SK-N-SH (cell line): ENCODE results near the gene FAM118A. TPM values are rescaled to one million over a fixed set of nuclear protein-coding genes. Genes with fewer than 3 reads are reported as not detected.
"Not testable (repeated sequence)": the region's sequence is repeated elsewhere in the genome, so short reads cannot be mapped to it uniquely, and the experiment has no call there.

Experiments used
- CTCF ChIA-PET: fragments of 300-600, 350-600 bp; formaldehyde crosslinking; extraction: SDS; loops from one replicate; lab custom pipeline; 2021; lab: Yijun Ruan, JAX
- POLR2A ChIA-PET: fragments of 350-600 bp; sonication (Branson Sonifier 250); formaldehyde crosslinking; extraction: SDS; loops from one replicate; lab custom pipeline; 2020; ENCODE audit warnings: antibody characterized with exemption, inconsistent platforms; lab: Yijun Ruan, JAX
- DNase-seq: peaks from one replicate; pipeline ENCODE4 v3.0.0; 2012
- H2AFZ ChIP-seq: fragments of 200-600 bp; sonication (generic); 2 replicates; pipeline ENCODE4 v1.8.1; 2016; ENCODE audit warnings: antibody characterized with exemption, mild to moderate bottlenecking, low read depth
- H3F3A ChIP-seq: fragments of 200-600 bp; sonication (generic); replicated peaks from 2 replicates; pipeline ENCODE3; 2016; ENCODE audit warnings: antibody characterized with exemption, mild to moderate bottlenecking; ENCODE audit not compliant: insufficient read depth
- H3K27ac ChIP-seq, 2 experiments: fragments of 200-500 bp in 1 of 2; fragments of 200-600 bp in 1 of 2; sonication (Bioruptor generic) in 1 of 2; sonication (generic), shearing (Covaris generic) in 1 of 2; 2 replicates each; pipeline versions ENCODE4 v1.5.1 to v1.6.1; 2014 to 2016; ENCODE audit warnings: low read depth in 2 of 2, inconsistent platforms in 1 of 2, low read length in 1 of 2, mild to moderate bottlenecking in 1 of 2, mixed read lengths in 1 of 2
- H3K27me3 ChIP-seq: fragments of 200-600 bp; sonication (generic), shearing (Covaris generic); 2 replicates; pipeline ENCODE4 v1.6.1; 2016; ENCODE audit warnings: mixed run types; ENCODE audit not compliant: insufficient read depth
- H3K36me3 ChIP-seq, 2 experiments: fragments of 200-500 bp in 1 of 2; fragments of 200-600 bp in 1 of 2; sonication (Bioruptor generic) in 1 of 2; sonication (generic) in 1 of 2; replicated peaks in 1 of 2; 2 replicates each; pipeline versions ENCODE3 to v1.5.1; 2014 to 2016; ENCODE audit warnings: low read length in 1 of 2, mild to moderate bottlenecking in 1 of 2; ENCODE audit not compliant: insufficient read depth in 2 of 2, control insufficient read depth in 1 of 2
- H3K4me1 ChIP-seq, 2 experiments: fragments of 200-500 bp in 1 of 2; fragments of 200-600 bp in 1 of 2; sonication (Bioruptor generic) in 1 of 2; sonication (generic), shearing (Covaris generic) in 1 of 2; 2 replicates each; pipeline versions ENCODE4 v1.5.1 to v1.6.1; 2014 to 2016; ENCODE audit warnings: low read depth in 1 of 2, low read length in 1 of 2, mixed run types in 1 of 2; ENCODE audit not compliant: insufficient read depth in 2 of 2, control insufficient read depth in 1 of 2
- H3K4me2 ChIP-seq: fragments of 200-600 bp; sonication (generic), shearing (Covaris generic); 2 replicates; pipeline ENCODE4 v1.6.1; 2017; ENCODE audit warnings: mixed run types
- H3K4me3 ChIP-seq, 2 experiments: fragments of 200-500 bp in 1 of 2; fragments of 200-600 bp in 1 of 2; sonication (Bioruptor generic) in 1 of 2; sonication (generic), shearing (Covaris generic) in 1 of 2; 2 replicates each; pipeline versions ENCODE4 v1.5.1 to v1.8.1; 2014 to 2016; ENCODE audit warnings: low read depth in 2 of 2, inconsistent platforms in 1 of 2, low read length in 1 of 2, mild to moderate bottlenecking in 1 of 2, mixed read lengths in 1 of 2, moderate library complexity in 1 of 2
- H3K79me2 ChIP-seq: fragments of 200-600 bp; sonication (generic); 2 replicates; pipeline ENCODE4 v1.8.1; 2017; ENCODE audit warnings: mild to moderate bottlenecking; ENCODE audit not compliant: insufficient read depth
- H3K9ac ChIP-seq: fragments of 200-600 bp; sonication (generic); 2 replicates; pipeline ENCODE4 v1.6.1; 2017; ENCODE audit warnings: mixed run types
- H3K9me2 ChIP-seq: fragments of 200-600 bp; sonication (generic); 2 replicates; pipeline ENCODE4 v1.6.1; 2017; ENCODE audit warnings: mixed run types
- H3K9me3 ChIP-seq: fragments of 200-600 bp; sonication (generic); 2 replicates; pipeline ENCODE4 v1.6.1; 2017; ENCODE audit warnings: mixed run types, mild to moderate bottlenecking, moderate library complexity
- H4K20me1 ChIP-seq: fragments of 200-600 bp; sonication (generic); 2 replicates; pipeline ENCODE4 v1.6.1; 2017; ENCODE audit warnings: mild to moderate bottlenecking, mixed run types; ENCODE audit not compliant: insufficient read depth
- FOXJ3 ChIP-seq: sonication (generic); formaldehyde crosslinking; IDR thresholded peaks from 2 replicates; pipeline ENCODE4 v1.5.1; 2020; ENCODE audit warnings: mild to moderate bottlenecking, missing genetic modification reagents
- GABPA ChIP-seq: IDR thresholded peaks from 2 replicates; pipeline ENCODE4 v1.4.0; 2012; ENCODE audit warnings: low read depth, mild to moderate bottlenecking
- MEF2A ChIP-seq: IDR thresholded peaks from 2 replicates; pipeline ENCODE4 v1.4.0; 2012; ENCODE audit warnings: low read depth, borderline replicate concordance
- MXI1 ChIP-seq: IDR thresholded peaks from 2 replicates; pipeline ENCODE4 v1.6.1; 2012; ENCODE audit warnings: mild to moderate bottlenecking, low read depth, low read length, improper control_type of control experiment
- NFIC ChIP-seq: IDR thresholded peaks from 2 replicates; pipeline ENCODE4 v1.4.0; 2012; ENCODE audit warnings: borderline replicate concordance
- RAD21 ChIP-seq: IDR thresholded peaks from 2 replicates; pipeline ENCODE4 v1.6.1; 2012; ENCODE audit warnings: mild to moderate bottlenecking, low read length
- RXRA ChIP-seq: IDR thresholded peaks from 2 replicates; pipeline ENCODE4 v1.4.0; 2012; ENCODE audit warnings: low read depth, mild to moderate bottlenecking, borderline replicate concordance
- SIN3A ChIP-seq: IDR thresholded peaks from 2 replicates; pipeline ENCODE4 v1.6.1; 2012; ENCODE audit warnings: low read depth, mild to moderate bottlenecking, low read length, moderate library complexity, borderline replicate concordance
- SMC3 ChIP-seq: IDR thresholded peaks from 2 replicates; pipeline ENCODE4 v1.6.1; 2012; ENCODE audit warnings: low read depth, low read length, improper control_type of control experiment
- TAF1 ChIP-seq: IDR thresholded peaks from 2 replicates; pipeline ENCODE4 v1.6.1; 2012; ENCODE audit warnings: low read depth, mild to moderate bottlenecking, low read length, moderate library complexity, borderline replicate concordance
- YY1 ChIP-seq: IDR thresholded peaks from 2 replicates; pipeline ENCODE4 v1.4.0; 2012; ENCODE audit warnings: low read depth, mild to moderate bottlenecking
- WGBS: methylation state at CpG from one replicate; pipeline ENCODE4 v1.1.6; 2017; ENCODE audit warnings: low lambda C conversion rate; 5-methylcytosine and 5-hydroxymethylcytosine counted together
- polyA plus RNA-seq, 3 experiments: library from polyadenylated mRNA; depleted of rRNA; stranded (reverse); fragments of >200 nt; gene quantifications; 2 replicates each; pipeline ENCODE4 v1.2.3, GENCODE V29; 2012
- TF ChIP-seq, protein P1 (sequence below): fragments of 200-600 bp; sonication (generic); IDR thresholded peaks from 2 replicates; pipeline ENCODE4 v1.6.1; 2017; ENCODE audit warnings: antibody characterized with exemption, mild to moderate bottlenecking, moderate library complexity
- TF ChIP-seq, protein P2 (sequence below): fragments of 150-350 bp; IDR thresholded peaks from 2 replicates; pipeline ENCODE4 v1.6.1; 2017; ENCODE audit warnings: antibody characterized with exemption, low read length, low read depth, borderline replicate concordance

Gene FAM118A
- polyA plus RNA-seq, 1 of the 3 experiments (the other 2 are of a cell fraction), result 11.3 TPM

DNA sequence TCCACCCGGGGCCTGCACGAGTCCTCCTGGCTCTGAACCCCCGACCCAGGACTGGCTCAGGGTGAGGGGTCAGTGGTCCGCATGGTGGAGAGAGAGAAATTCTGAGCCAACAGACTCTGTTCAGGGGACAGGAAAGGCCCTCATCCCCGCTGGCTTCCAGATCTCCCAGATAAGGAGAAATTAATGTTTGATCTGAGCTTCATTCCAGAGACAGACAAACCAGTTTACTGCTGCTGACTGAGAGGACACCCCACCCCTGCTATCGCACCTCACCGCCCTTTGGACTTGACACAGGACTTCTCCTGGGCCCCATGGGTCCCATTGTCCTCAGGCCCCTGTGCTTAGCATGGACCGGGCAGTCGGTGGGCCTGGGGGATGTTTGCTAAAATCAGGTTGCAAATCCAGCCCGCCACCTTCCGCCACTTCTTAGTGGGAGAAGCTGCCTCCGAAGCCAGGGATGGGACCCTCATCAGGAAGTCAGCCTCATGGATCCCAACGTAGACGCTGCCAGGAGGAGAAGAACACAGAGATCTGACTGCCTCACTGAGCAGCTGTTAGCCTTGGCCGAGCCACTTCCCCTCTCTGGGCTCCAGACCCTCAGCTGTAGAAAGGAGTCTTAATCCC, 36.2 kb upstream of the FAM118A start:
- Histone ChIP-seq H3K4me1 (peaks cover 0 to 5% of the 10 kb centered on the region in 2 experiments; a peak in 1 of 4 replicates), H3K27me3 (no peaks in the 10 kb centered on the region), H2AFZ (no peak overlapping the region), H3K4me3 (no peak overlapping the region), H3K79me2 (no peaks in the 10 kb centered on the region), H3K4me2 (no peak overlapping the region), H3F3A (no peaks in the 10 kb centered on the region), H4K20me1 (no peaks in the 10 kb centered on the region), H3K9me2 (no peaks in the 10 kb centered on the region), H3K36me3 (no peaks in the 10 kb centered on the region), H3K9me3 (no peaks in the 10 kb centered on the region), H3K27ac (no peak overlapping the region), H3K9ac (no peak overlapping the region)
- ChIA-PET POLR2A (no interaction called here), CTCF (interaction anchor here (0.7 to 3.7 kb wide), 4 partner anchors 65 to 280 kb away, joined by 3 to 23 read pairs (median 4); no protein-coding TSS in a partner anchor)
- DNase-seq, result no peak
- no peak for TF ChIP-seq GABPA
- TF ChIP-seq RXRA, result no peak
- TF ChIP-seq TAF1, result no peak
- TF ChIP-seq FOXJ3 (CRISPR knock-in tag), result no peak
- no peak for TF ChIP-seq MXI1
- no peak for TF ChIP-seq NFIC
- no peak for TF ChIP-seq SMC3
- no peak for TF ChIP-seq MEF2A
- TF ChIP-seq RAD21, result no peak
- WGBS, result 90% methylated on average over 9 of the region's 15 CpGs

DNA sequence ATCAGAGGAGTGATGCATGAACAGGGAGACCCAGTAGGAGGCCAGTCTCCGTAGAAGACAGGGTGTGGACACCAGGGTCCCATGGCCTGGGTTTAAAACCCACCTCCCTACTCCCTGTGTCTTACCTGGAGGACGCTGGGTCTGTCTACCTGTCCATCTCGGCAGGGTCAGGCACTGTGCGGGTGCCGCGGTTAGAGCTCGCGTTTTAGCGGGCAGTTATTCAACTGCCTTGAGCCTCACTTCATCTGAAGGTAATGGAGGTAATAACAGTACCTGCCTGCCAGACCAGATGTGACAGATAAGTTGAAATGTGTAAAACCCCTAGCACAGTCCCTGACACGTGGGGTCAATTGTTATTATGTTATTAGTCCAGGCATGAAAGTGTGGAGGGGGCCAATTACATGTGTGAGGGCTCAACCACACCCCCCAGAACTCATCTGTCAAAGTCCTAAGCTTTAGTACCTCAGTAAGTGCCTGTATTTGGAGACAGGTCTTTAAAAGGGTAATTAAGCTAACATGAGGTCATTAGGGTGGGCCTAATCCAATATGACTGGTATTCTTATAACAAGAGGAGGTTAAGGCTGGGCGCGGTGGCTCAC, 33.1 kb upstream of the FAM118A start:
- no peaks in the 10 kb centered on the region for H3K9me2 ChIP-seq
- CTCF ChIA-PET, result no interaction called here
- POLR2A ChIA-PET, result no interaction called here
- TF ChIP-seq, protein P1, sequence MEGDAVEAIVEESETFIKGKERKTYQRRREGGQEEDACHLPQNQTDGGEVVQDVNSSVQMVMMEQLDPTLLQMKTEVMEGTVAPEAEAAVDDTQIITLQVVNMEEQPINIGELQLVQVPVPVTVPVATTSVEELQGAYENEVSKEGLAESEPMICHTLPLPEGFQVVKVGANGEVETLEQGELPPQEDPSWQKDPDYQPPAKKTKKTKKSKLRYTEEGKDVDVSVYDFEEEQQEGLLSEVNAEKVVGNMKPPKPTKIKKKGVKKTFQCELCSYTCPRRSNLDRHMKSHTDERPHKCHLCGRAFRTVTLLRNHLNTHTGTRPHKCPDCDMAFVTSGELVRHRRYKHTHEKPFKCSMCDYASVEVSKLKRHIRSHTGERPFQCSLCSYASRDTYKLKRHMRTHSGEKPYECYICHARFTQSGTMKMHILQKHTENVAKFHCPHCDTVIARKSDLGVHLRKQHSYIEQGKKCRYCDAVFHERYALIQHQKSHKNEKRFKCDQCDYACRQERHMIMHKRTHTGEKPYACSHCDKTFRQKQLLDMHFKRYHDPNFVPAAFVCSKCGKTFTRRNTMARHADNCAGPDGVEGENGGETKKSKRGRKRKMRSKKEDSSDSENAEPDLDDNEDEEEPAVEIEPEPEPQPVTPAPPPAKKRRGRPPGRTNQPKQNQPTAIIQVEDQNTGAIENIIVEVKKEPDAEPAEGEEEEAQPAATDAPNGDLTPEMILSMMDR, result no peak
- no peak for TF ChIP-seq YY1
- TF ChIP-seq SIN3A, result no peak
- TF ChIP-seq, protein P2, sequence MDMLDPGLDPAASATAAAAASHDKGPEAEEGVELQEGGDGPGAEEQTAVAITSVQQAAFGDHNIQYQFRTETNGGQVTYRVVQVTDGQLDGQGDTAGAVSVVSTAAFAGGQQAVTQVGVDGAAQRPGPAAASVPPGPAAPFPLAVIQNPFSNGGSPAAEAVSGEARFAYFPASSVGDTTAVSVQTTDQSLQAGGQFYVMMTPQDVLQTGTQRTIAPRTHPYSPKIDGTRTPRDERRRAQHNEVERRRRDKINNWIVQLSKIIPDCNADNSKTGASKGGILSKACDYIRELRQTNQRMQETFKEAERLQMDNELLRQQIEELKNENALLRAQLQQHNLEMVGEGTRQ, result no peak
- TF ChIP-seq NFIC, result no peak
- no peak for TF ChIP-seq MEF2A
- TF ChIP-seq TAF1, result no peak
- H4K20me1 ChIP-seq, result no peaks in the 10 kb centered on the region
- no peaks in the 10 kb centered on the region for H3K9me3 ChIP-seq
- no peak overlapping the region for H3K4me2 ChIP-seq
- no peak for DNase-seq
- no peaks in the 10 kb centered on the region for H3K27me3 ChIP-seq
- no peaks in the 10 kb centered on the region for H3K36me3 ChIP-seq
- WGBS, result 74% methylated on average over 5 of the region's 12 CpGs
- no peak overlapping the region for H3K27ac ChIP-seq
- no peak overlapping the region for H3K9ac ChIP-seq
- H3K4me1 ChIP-seq, result no peaks in the 10 kb centered on the region; a peak in 1 of 4 replicates
- no peaks in the 10 kb centered on the region for H3F3A ChIP-seq
- no peaks in the 10 kb centered on the region for H3K79me2 ChIP-seq
- H2AFZ ChIP-seq, result no peak overlapping the region
- H3K4me3 ChIP-seq, result no peak overlapping the region

DNA sequence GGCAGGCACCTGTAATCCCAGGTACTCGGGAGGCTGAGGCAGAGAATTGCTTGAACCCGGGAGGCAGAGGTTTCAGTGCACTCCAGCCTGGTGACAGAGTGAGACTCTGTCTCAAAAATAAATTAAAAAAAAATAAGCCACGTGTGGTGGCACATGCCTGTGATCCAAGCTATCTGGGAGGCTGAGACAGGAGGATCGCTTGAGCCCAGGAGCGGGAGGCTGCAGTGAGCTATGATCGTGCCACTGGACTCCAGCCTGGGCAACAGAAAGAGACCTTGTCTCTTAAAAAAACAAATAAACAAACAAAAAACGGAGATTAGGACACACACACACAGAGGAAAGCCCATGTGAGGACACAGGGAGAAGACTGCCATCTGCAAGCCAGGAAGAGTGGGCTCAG, 32.0 kb upstream of the FAM118A start:
- DNase-seq, result not testable (repeated sequence)

More for the DNA sequence above, 32.0 kb upstream of the FAM118A start:
- H3K27ac ChIP-seq, H3K4me1 ChIP-seq, POLR2A ChIA-PET, H3K36me3 ChIP-seq, H3K4me3 ChIP-seq, H3K9me3 ChIP-seq, H3K9me2 ChIP-seq, H3F3A ChIP-seq, H4K20me1 ChIP-seq, H3K9ac ChIP-seq, CTCF ChIA-PET, H3K4me2 ChIP-seq, H3K79me2 ChIP-seq, H2AFZ ChIP-seq, H3K27me3 ChIP-seq: not testable (repeated sequence)
- 75% methylated on average over 7 of the region's 7 CpGs for WGBS
